C4-2B (cell line): ENCODE data around the gene THOC7.

ENCODE experiments used
- H3K27ac ChIP-seq: fragments of 450-650 bp; 2 replicates; pipeline ENCODE4 v1.5.1; 2017
- CTCF ChIP-seq: fragments of 450-650 bp; conservative IDR thresholded peaks from 2 replicates; pipeline ENCODE4 v1.5.1; 2017; ENCODE audit warnings: mild to moderate bottlenecking
- ZFX ChIP-seq: fragments of 450-650 bp; IDR thresholded peaks from 2 replicates; pipeline ENCODE4 v1.6.1; 2017

Gene THOC7

GRCh38 chr3:63877737-63878393 lies 14.3 kb upstream of the THOC7 start:
- TF ChIP-seq ZFX (no peak), CTCF (no peak)
- H3K27ac ChIP-seq, result no peak overlapping the region

GRCh38 chr3:63876260-63876659 lies 12.7 kb upstream of the THOC7 start:
- TF ChIP-seq ZFX (no peak), CTCF (no peak)
- H3K27ac ChIP-seq, result no peak overlapping the region

- no peak overlapping the region for H3K27ac ChIP-seq
- TF ChIP-seq ZFX (no peak), CTCF (no peak)
These were observed 11.9 kb upstream of the THOC7 start for GRCh38 chr3:63875510-63875909.

GRCh38 chr3:63874769-63875168 lies 11.2 kb upstream of the THOC7 start:
- TF ChIP-seq ZFX (no peak), CTCF (no peak)
- no peak overlapping the region for H3K27ac ChIP-seq

- TF ChIP-seq ZFX (no peak), CTCF (no peak)
- no peak overlapping the region for H3K27ac ChIP-seq
These were observed 8.7 kb upstream of the THOC7 start for GRCh38 chr3:63872135-63872924.

- H3K27ac ChIP-seq, result no peak overlapping the region
- TF ChIP-seq ZFX, result no peak
- TF ChIP-seq CTCF, result no peak
These were observed 7.0 kb upstream of the THOC7 start for GRCh38 chr3:63870615-63871005.

- TF ChIP-seq ZFX, result no peak
- no peak overlapping the region for H3K27ac ChIP-seq
These were observed 6.5 kb upstream of the THOC7 start for GRCh38 chr3:63869940-63870614.
